ENCODE measurements around the gene TMEM248.
"Not testable (repeated sequence)": the region's sequence is repeated elsewhere in the genome, so short reads cannot be mapped to it uniquely, and the experiment has no call there.

DNA sequence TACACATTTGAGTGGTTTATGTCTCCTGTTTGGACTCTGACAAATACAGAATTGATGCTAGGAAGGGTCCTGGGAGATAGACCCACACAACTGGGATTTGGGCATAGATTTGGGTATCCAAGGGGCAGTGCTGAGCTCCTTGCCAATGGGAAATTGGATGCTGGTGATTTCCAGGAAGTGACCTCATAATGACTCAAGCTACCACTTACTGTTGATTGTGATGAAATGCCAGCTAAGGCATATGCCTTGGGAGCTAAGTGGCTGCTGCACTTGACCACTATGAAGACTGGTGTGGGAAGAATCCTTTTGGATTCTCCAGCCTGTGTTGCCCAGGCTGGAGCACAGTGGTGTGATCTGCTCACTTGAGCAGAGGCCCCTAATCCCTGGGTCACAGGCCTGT lies 36.5 kb upstream of the TMEM248 start:
- TF ChIP-seq, protein P1, sequence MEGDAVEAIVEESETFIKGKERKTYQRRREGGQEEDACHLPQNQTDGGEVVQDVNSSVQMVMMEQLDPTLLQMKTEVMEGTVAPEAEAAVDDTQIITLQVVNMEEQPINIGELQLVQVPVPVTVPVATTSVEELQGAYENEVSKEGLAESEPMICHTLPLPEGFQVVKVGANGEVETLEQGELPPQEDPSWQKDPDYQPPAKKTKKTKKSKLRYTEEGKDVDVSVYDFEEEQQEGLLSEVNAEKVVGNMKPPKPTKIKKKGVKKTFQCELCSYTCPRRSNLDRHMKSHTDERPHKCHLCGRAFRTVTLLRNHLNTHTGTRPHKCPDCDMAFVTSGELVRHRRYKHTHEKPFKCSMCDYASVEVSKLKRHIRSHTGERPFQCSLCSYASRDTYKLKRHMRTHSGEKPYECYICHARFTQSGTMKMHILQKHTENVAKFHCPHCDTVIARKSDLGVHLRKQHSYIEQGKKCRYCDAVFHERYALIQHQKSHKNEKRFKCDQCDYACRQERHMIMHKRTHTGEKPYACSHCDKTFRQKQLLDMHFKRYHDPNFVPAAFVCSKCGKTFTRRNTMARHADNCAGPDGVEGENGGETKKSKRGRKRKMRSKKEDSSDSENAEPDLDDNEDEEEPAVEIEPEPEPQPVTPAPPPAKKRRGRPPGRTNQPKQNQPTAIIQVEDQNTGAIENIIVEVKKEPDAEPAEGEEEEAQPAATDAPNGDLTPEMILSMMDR (conservative IDR thresholded peaks at IDR 0.05; ENCODE audit: low read depth, low read length): not testable (repeated sequence)
- TF ChIP-seq EZH2phosphoT487 (IDR thresholded peaks at IDR 0.05; ENCODE audit: borderline replicate concordance, low read length): not testable (repeated sequence)
